ENCODE data around the gene TMEM168. TPM values are rescaled to one million over a fixed set of nuclear protein-coding genes. Genes with fewer than 3 reads are reported as not detected.

Gene TMEM168
- total RNA-seq, 1 experiment from 2014 or later: 11.2 TPM

- CTCF ChIA-PET: no interaction called here
- H3K9me3 Mint-ChIP-seq: peaks cover 21% of the 10 kb centered on the region
- POLR2A ChIA-PET: no interaction called here
- TF ChIP-seq ZNF423 (CRISPR knock-in tag; IDR thresholded peaks at IDR 0.05): no peak
- no peak for TF ChIP-seq SOX15 (CRISPR knock-in tag; IDR thresholded peaks at IDR 0.05)
- no peak for TF ChIP-seq ZBTB43 (CRISPR knock-in tag; IDR thresholded peaks at IDR 0.05)
- no peak for TF ChIP-seq HMGA2 (CRISPR knock-in tag; IDR thresholded peaks at IDR 0.05)
- TF ChIP-seq CTCF (IDR thresholded peaks at IDR 0.05): no peak
- TF ChIP-seq JAZF1 (CRISPR knock-in tag; IDR thresholded peaks at IDR 0.05): no peak
- TF ChIP-seq TEAD4 (CRISPR knock-in tag; IDR thresholded peaks at IDR 0.05): no peak
- TF ChIP-seq ZNF263 (CRISPR knock-in tag; IDR thresholded peaks at IDR 0.05; ENCODE audit: low read depth): no peak
- no peak for TF ChIP-seq ZNF219 (CRISPR knock-in tag; IDR thresholded peaks at IDR 0.05; ENCODE audit: borderline replicate concordance)
- no peak for TF ChIP-seq TP53 (CRISPR knock-in tag; IDR thresholded peaks at IDR 0.05)
- no peak for TF ChIP-seq MAX (CRISPR knock-in tag; IDR thresholded peaks at IDR 0.05)
- TF ChIP-seq USF1 (CRISPR knock-in tag; IDR thresholded peaks at IDR 0.05): no peak
- TF ChIP-seq ATF6 (CRISPR knock-in tag; IDR thresholded peaks at IDR 0.05): no peak
- no peak for TF ChIP-seq JUN (CRISPR knock-in tag; IDR thresholded peaks at IDR 0.05)
- TF ChIP-seq CREB1 (CRISPR knock-in tag; IDR thresholded peaks at IDR 0.05): no peak
- no peak overlapping the region for H3K4me3 Mint-ChIP-seq
- H3K4me1 Mint-ChIP-seq: no peaks in the 10 kb centered on the region
- H3K36me3 Mint-ChIP-seq: peaks cover 14% of the 10 kb centered on the region
- no peaks in the 10 kb centered on the region for H3K27me3 Mint-ChIP-seq (ENCODE audit: low read depth)
- DNase-seq (ENCODE audit: low spot score) (no peak), ATAC-seq (no peak)
- H3K27ac Mint-ChIP-seq: no peak overlapping the region
These were observed 50.6 kb downstream of the TMEM168 start for GRCh38 chr7:112739436-112740180.

- ATAC-seq (no peak), DNase-seq (ENCODE audit: low spot score) (no peak)
- Mint-ChIP-seq H3K9me3 (peaks cover 53% of the 10 kb centered on the region), H3K4me1 (no peaks in the 10 kb centered on the region), H3K27ac (no peak overlapping the region), H3K27me3 (ENCODE audit: low read depth) (no peaks in the 10 kb centered on the region), H3K36me3 (peaks cover 29% of the 10 kb centered on the region), H3K4me3 (no peak overlapping the region)
- ChIA-PET POLR2A (no interaction called here), CTCF (no interaction called here)
- no peak for TF ChIP-seq CDX4 (CRISPR knock-in tag; IDR thresholded peaks at IDR 0.05; ENCODE audit: borderline replicate concordance)
- TF ChIP-seq ESRRA (CRISPR knock-in tag; IDR thresholded peaks at IDR 0.05; ENCODE audit: borderline replicate concordance): no peak
- no peak for TF ChIP-seq ERG (CRISPR knock-in tag; IDR thresholded peaks at IDR 0.05)
- TF ChIP-seq FOXK1 (CRISPR knock-in tag; IDR thresholded peaks at IDR 0.05): no peak
- TF ChIP-seq ZBTB43 (CRISPR knock-in tag; IDR thresholded peaks at IDR 0.05): no peak
- TF ChIP-seq ATF2 (CRISPR knock-in tag; IDR thresholded peaks at IDR 0.05; ENCODE audit: borderline replicate concordance, low read depth): no peak
- TF ChIP-seq IRF2 (CRISPR knock-in tag; IDR thresholded peaks at IDR 0.05; ENCODE audit: borderline replicate concordance, low read depth): no peak
- no peak for TF ChIP-seq TEAD1 (CRISPR knock-in tag; IDR thresholded peaks at IDR 0.05)
These were observed 54.9 kb downstream of the TMEM168 start for GRCh38 chr7:112735261-112735660.
